HCT116 (cell line): Measurements from ENCODE around the gene TEAD3. TPM values are rescaled to one million over a fixed set of nuclear protein-coding genes. Genes with fewer than 3 reads are reported as not detected.

Experiments used
- ATAC-seq: fragments of 200-7000 bp; cut with Tn5 transposase; 2 replicates; pipeline ENCODE4 v1.9.1; 2020; ENCODE audit warnings: mild to moderate bottlenecking, moderate library complexity
- BruUV-seq: library from RNA; stranded (reverse); fragments of 400-500 nt; replicated peaks from 2 replicates; lab custom pipeline; 2021; lab: Mats Ljungman, UMichigan
- CTCF ChIA-PET: fragments of 300-600 bp; sonication (Branson Sonifier 250); formaldehyde crosslinking; loops from one replicate; lab custom pipeline; 2021; ENCODE audit warnings: antibody characterized with exemption; lab: Charles Lee
- POLR2A ChIA-PET: fragments of 300-600, 350-600 bp; sonication (Branson Sonifier 250); formaldehyde crosslinking; loops from one replicate; lab custom pipeline; 2021; ENCODE audit warnings: antibody characterized with exemption; lab: Charles Lee
- RAD21 ChIA-PET, 2 experiments: fragments of 300-600 bp; sonication (Branson Sonifier 250); formaldehyde crosslinking; loops; one replicate each; lab custom pipeline; 2023; ENCODE audit warnings: low total read pairs in 2 of 2; ENCODE audit not compliant: uncharacterized antibody in 2 of 2, unreplicated experiment in 2 of 2, low non-redundant PET in 1 of 2; lab: Charles Lee
- DNase-seq: peaks from one replicate; pipeline ENCODE4 v3.0.0-alpha.2; 2010; ENCODE audit warnings: low read depth, low spot score
- H2AFZ ChIP-seq: fragments of 200-600 bp; shearing (Covaris generic), sonication (generic); 2 replicates; pipeline ENCODE4 v1.6.1; 2017; ENCODE audit warnings: low read depth, mixed run types, mixed read lengths, antibody characterized with exemption, low read length; ENCODE audit not compliant: poor library complexity, severe bottlenecking
- H3K27ac ChIP-seq: 2 replicates; pipeline ENCODE4 v1.5.1; 2012; ENCODE audit warnings: low read depth, low read length
- H3K27me3 ChIP-seq: fragments of 200-600 bp; sonication (generic); 2 replicates; pipeline ENCODE4 v1.6.1; 2016; ENCODE audit warnings: mixed run types, low read length, mixed read lengths; ENCODE audit not compliant: insufficient read depth
- H3K36me3 ChIP-seq, 2 experiments: fragments of 200-500 bp in 1 of 2; fragments of 200-600 bp in 1 of 2; sonication (Bioruptor generic) in 1 of 2; sonication (generic) in 1 of 2; 2 replicates each; pipeline versions ENCODE4 v1.5.1 to v1.6.1; 2014 to 2016; ENCODE audit warnings: low read length in 2 of 2, inconsistent platforms in 1 of 2, mixed read lengths in 1 of 2, mixed run types in 1 of 2; ENCODE audit not compliant: insufficient read depth in 2 of 2, control insufficient read depth in 1 of 2
- H3K4me1 ChIP-seq, 2 experiments: fragments of 200-600 bp in 1 of 2; sonication (generic) in 1 of 2; 2 replicates each; pipeline versions ENCODE4 v1.5.1 to v1.6.1; 2012 to 2017; ENCODE audit warnings: low read length in 2 of 2, inconsistent platforms in 1 of 2, mild to moderate bottlenecking in 1 of 2, mixed read lengths in 1 of 2, mixed run types in 1 of 2, moderate library complexity in 1 of 2; ENCODE audit not compliant: insufficient read depth in 2 of 2, control insufficient read depth in 1 of 2
- H3K4me2 ChIP-seq: fragments of 200-600 bp; sonication (generic); 2 replicates; pipeline ENCODE4 v1.6.1; 2017; ENCODE audit warnings: mixed run types, low read length, mixed read lengths
- H3K4me3 ChIP-seq, 2 experiments: fragments of 200-600 bp in 1 of 2; sonication (generic) in 1 of 2; replicated peaks in 1 of 2; 2 replicates each; pipeline ENCODE4 v1.5.1; 2011 to 2016; ENCODE audit warnings: low read length in 2 of 2, control low read depth in 1 of 2, low read depth in 1 of 2, mild to moderate bottlenecking in 1 of 2, mixed read lengths in 1 of 2, mixed run types in 1 of 2
- H3K79me2 ChIP-seq: fragments of 200-600 bp; sonication (generic); 2 replicates; pipeline ENCODE4 v1.6.1; 2017; ENCODE audit warnings: mild to moderate bottlenecking, mixed run types, low read length, moderate library complexity, mixed read lengths; ENCODE audit not compliant: insufficient read depth
- H3K9ac ChIP-seq: fragments of 200-600 bp; sonication (generic); 2 replicates; pipeline ENCODE4 v1.6.1; 2016; ENCODE audit warnings: low read length, mixed read lengths
- H3K9me2 ChIP-seq: fragments of 200-600 bp; sonication (generic), shearing (Covaris generic); 2 replicates; pipeline ENCODE4 v1.6.1; 2017; ENCODE audit warnings: mixed run types, mild to moderate bottlenecking, moderate library complexity; ENCODE audit not compliant: insufficient read depth
- H3K9me3 ChIP-seq, 2 experiments: fragments of 200-500 bp in 1 of 2; fragments of 200-600 bp in 1 of 2; sonication (Bioruptor generic) in 1 of 2; sonication (generic) in 1 of 2; 2 replicates each; pipeline ENCODE4 v1.6.1; 2014 to 2017; ENCODE audit warnings: low read length in 2 of 2, mixed read lengths in 2 of 2, inconsistent platforms in 1 of 2, low read depth in 1 of 2, mild to moderate bottlenecking in 1 of 2, mixed run types in 1 of 2, moderate library complexity in 1 of 2; ENCODE audit not compliant: control insufficient read depth in 1 of 2, insufficient read depth in 1 of 2
- H4K20me1 ChIP-seq: fragments of 200-600 bp; sonication (generic), shearing (Covaris generic); 2 replicates; pipeline ENCODE4 v1.6.1; 2017; ENCODE audit warnings: mixed run types, mild to moderate bottlenecking, moderate library complexity; ENCODE audit not compliant: insufficient read depth
- ATF3 ChIP-seq: IDR thresholded peaks from 2 replicates; pipeline ENCODE4 v1.6.1; 2012
- CBX3 ChIP-seq: IDR thresholded peaks from 2 replicates; pipeline ENCODE4 v1.6.1; 2012; ENCODE audit warnings: low read depth
- EGR1 ChIP-seq: IDR thresholded peaks from 2 replicates; pipeline ENCODE4 v1.6.1; 2012; ENCODE audit warnings: low read depth
- ELF1 ChIP-seq: IDR thresholded peaks from 2 replicates; pipeline ENCODE4 v1.6.1; 2012; ENCODE audit warnings: low read depth, borderline replicate concordance
- EZH2phosphoT487 ChIP-seq: fragments of 200-600 bp; IDR thresholded peaks from 2 replicates; pipeline ENCODE4 v1.6.1; 2018; ENCODE audit warnings: antibody characterized with exemption, borderline replicate concordance
- JUND ChIP-seq: IDR thresholded peaks from 2 replicates; pipeline ENCODE4 v1.6.1; 2012
- MAX ChIP-seq: IDR thresholded peaks from 2 replicates; pipeline ENCODE4 v1.6.1; 2012
- POLR2A ChIP-seq: IDR thresholded peaks from 2 replicates; pipeline ENCODE4 v1.7.0; 2011; ENCODE audit warnings: borderline replicate concordance; ENCODE audit not compliant: insufficient read depth, insufficient read length; ENCODE audit errors: extremely low read depth
- RAD21 ChIP-seq: IDR thresholded peaks from 2 replicates; pipeline ENCODE4 v1.6.1; 2012; ENCODE audit warnings: low read depth, mild to moderate bottlenecking
- SIN3A ChIP-seq: IDR thresholded peaks from 2 replicates; pipeline ENCODE4 v1.6.1; 2012; ENCODE audit warnings: low read depth
- SP1 ChIP-seq: IDR thresholded peaks from 2 replicates; pipeline ENCODE4 v1.6.1; 2012; ENCODE audit warnings: low read depth
- SRF ChIP-seq: IDR thresholded peaks from 2 replicates; pipeline ENCODE4 v1.6.1; 2012; ENCODE audit warnings: low read depth
- YY1 ChIP-seq: IDR thresholded peaks from 2 replicates; pipeline ENCODE4 v1.6.1; 2011; ENCODE audit warnings: low read length, low read depth, moderate library complexity, mild to moderate bottlenecking; ENCODE audit not compliant: insufficient replicate concordance; ENCODE audit errors: extremely low read depth
- ZFX ChIP-seq: fragments of 450-650 bp; IDR thresholded peaks from 2 replicates; pipeline ENCODE4 v1.6.1; 2017
- ZNF274 ChIP-seq: fragments of 200-500 bp; sonication (Bioruptor generic); IDR thresholded peaks from 2 replicates; pipeline ENCODE4 v1.6.1; 2014; ENCODE audit warnings: mild to moderate bottlenecking, low read depth, low read length, inconsistent platforms
- intact Hi-C: fragments of 100-400 bp; cut with micrococcal nuclease; formaldehyde crosslinking; loops from 2 replicates; pipeline ENCODE4 v1.10.0; 2022
- total RNA-seq: library from RNA; stranded (reverse); gene quantifications from one replicate; pipeline ENCODE4 v1.2.1, GENCODE V29; 2021; ENCODE audit not compliant: unreplicated experiment
- TF ChIP-seq, protein P1 (sequence below), 3 experiments: fragments of 200-600 bp in 1 of 3; sonication (generic) in 1 of 3; IDR thresholded peaks in 2 of 3; conservative IDR thresholded peaks in 1 of 3; 2 replicates each; pipeline ENCODE4 v1.5.1; 2012 to 2017; ENCODE audit warnings: low read depth in 2 of 3, low read length in 2 of 3, antibody characterized with exemption in 1 of 3, borderline replicate concordance in 1 of 3, control low read depth in 1 of 3, mild to moderate bottlenecking in 1 of 3, mixed read lengths in 1 of 3, mixed run types in 1 of 3, moderate library complexity in 1 of 3; ENCODE audit not compliant: insufficient read depth in 1 of 3

Gene TEAD3
- total RNA-seq, 1 experiment from 2014 or later = 21.8 TPM

DNA sequence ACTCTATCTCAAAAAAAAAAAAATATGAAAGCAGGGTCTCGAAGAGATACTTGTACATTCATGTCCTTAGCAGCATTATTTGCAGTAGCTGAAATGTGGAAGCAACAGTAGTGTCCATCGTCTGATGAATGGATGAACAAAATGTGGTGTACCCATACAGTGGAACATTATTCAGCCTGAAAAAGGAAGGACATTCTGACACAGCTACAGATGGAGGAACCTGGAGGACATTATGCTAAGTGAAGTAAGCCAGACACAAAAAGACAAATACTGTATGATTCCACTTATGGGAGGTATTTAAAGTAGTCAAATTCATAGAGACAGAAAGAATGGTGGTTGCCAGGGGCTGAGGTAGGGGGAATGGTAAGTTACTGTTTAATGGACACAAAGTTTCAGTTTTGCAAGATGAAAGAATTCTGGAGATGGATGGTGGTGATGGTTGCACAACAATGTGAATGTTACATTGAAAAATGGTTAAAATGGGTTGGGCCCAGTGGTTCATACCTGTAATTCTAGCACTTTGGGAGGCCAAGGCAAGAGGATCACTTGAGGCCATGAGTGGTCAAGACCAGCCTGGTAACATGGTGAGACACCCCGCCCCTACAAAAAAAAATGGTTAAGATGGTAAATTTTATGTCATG lies 27.6 kb upstream of the TEAD3 start:
- H3K4me2 ChIP-seq = no peak overlapping the region

More for the DNA sequence above, 27.6 kb upstream of the TEAD3 start:
- RAD21 ChIA-PET = interaction anchor here in 1 of 2 experiments (2.1 kb wide), 1 partner anchor 213 kb away, joined by 14 read pairs; the partner anchor contains the start of gene ARMC12
- no peak overlapping the region for H2AFZ ChIP-seq
- ATAC-seq (no peak), DNase-seq (no peak)
- no peaks in the 10 kb centered on the region for H3K79me2 ChIP-seq
- POLR2A ChIA-PET = no interaction called here
- no peak for TF ChIP-seq EGR1
- TF ChIP-seq ATF3 = no peak
- TF ChIP-seq, protein P1, sequence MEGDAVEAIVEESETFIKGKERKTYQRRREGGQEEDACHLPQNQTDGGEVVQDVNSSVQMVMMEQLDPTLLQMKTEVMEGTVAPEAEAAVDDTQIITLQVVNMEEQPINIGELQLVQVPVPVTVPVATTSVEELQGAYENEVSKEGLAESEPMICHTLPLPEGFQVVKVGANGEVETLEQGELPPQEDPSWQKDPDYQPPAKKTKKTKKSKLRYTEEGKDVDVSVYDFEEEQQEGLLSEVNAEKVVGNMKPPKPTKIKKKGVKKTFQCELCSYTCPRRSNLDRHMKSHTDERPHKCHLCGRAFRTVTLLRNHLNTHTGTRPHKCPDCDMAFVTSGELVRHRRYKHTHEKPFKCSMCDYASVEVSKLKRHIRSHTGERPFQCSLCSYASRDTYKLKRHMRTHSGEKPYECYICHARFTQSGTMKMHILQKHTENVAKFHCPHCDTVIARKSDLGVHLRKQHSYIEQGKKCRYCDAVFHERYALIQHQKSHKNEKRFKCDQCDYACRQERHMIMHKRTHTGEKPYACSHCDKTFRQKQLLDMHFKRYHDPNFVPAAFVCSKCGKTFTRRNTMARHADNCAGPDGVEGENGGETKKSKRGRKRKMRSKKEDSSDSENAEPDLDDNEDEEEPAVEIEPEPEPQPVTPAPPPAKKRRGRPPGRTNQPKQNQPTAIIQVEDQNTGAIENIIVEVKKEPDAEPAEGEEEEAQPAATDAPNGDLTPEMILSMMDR (IDR thresholded peaks at IDR 0.05 in 2 of 3, conservative IDR thresholded peaks at IDR 0.05 in 1 of 3; ENCODE audit: borderline replicate concordance in 1 of 3, insufficient read depth in 1 of 3, low read depth in 2 of 3, low read length in 2 of 3) = no peak
- TF ChIP-seq EZH2phosphoT487 = no peak
- TF ChIP-seq ELF1 = no peak
- no peak for TF ChIP-seq RAD21
- no peak for TF ChIP-seq ZFX
- no peak for TF ChIP-seq MAX
- TF ChIP-seq JUND = no peak
- TF ChIP-seq CBX3 = no peak
- no peak for TF ChIP-seq ZNF274
- no peak for TF ChIP-seq SRF
- TF ChIP-seq SIN3A = no peak
- no peak for TF ChIP-seq POLR2A
- no peak for TF ChIP-seq YY1
- TF ChIP-seq SP1 = no peak
- TF ChIP-seq, all 23 proteins: peak for 0
- Histone ChIP-seq H3K4me3 (no peak overlapping the region), H3K27ac (no peak overlapping the region), H4K20me1 (no peaks in the 10 kb centered on the region), H3K9ac (no peak overlapping the region), H3K9me3 (no peaks in the 10 kb centered on the region), H3K4me1 (peaks cover 0 to 17% of the 10 kb centered on the region in 2 experiments; a peak in 3 of 4 replicates), H3K36me3 (no peaks in the 10 kb centered on the region), H3K27me3 (no peaks in the 10 kb centered on the region), H3K9me2 (no peaks in the 10 kb centered on the region)
- CTCF ChIA-PET = interaction anchor here (2.5 to 4.2 kb wide), 2 partner anchors 212 to 233 kb away, joined by 9 to 66 read pairs; partner anchors contain the start of gene ARMC12
- BruUV-seq = no TSS peak
- intact Hi-C loops = loop anchor here (5.0 to 10.0 kb wide), 2 partner anchors 233 to 570 kb away; no protein-coding TSS in a partner anchor
